SK-N-SH treated with all-trans-retinoic acid at 6 μM for 48 hours (cell line): ENCODE results near the gene ASAP2.

Source experiments
- ATAC-seq: fragments of 200-7000 bp; cut with Tn5 transposase; 3 replicates; pipeline ENCODE4 v1.9.1; 2020; ENCODE audit warnings: mild to moderate bottlenecking, moderate library complexity
- ARNTL ChIP-seq: fragments of 450-650 bp; formaldehyde crosslinking; IDR thresholded peaks from 2 replicates; pipeline ENCODE4 v1.5.0; 2020; ENCODE audit warnings: low read depth, mild to moderate bottlenecking, moderate library complexity, borderline replicate concordance
- BACH2 ChIP-seq: fragments of 250-450 bp; sonication (Bioruptor Pico); IDR thresholded peaks from 2 replicates; pipeline ENCODE4 v1.9.0; 2021; ENCODE audit warnings: mild to moderate bottlenecking, borderline replicate concordance
- ESRRG ChIP-seq: fragments of 250-450 bp; sonication (Bioruptor Pico); IDR thresholded peaks from 2 replicates; pipeline ENCODE4 v1.6.1; 2021; ENCODE audit warnings: mild to moderate bottlenecking
- GLIS3 ChIP-seq: fragments of 250-450 bp; sonication (Bioruptor Pico); IDR thresholded peaks from 2 replicates; pipeline ENCODE4 v1.5.0; 2020; ENCODE audit warnings: mild to moderate bottlenecking, moderate library complexity
- ISL1 ChIP-seq: fragments of 250-450 bp; sonication (Bioruptor Pico); IDR thresholded peaks from 2 replicates; pipeline ENCODE4 v2.1.2; 2022; ENCODE audit warnings: mild to moderate bottlenecking, moderate library complexity
- PPARA ChIP-seq: fragments of 250-450 bp; sonication (Bioruptor Pico); IDR thresholded peaks from 2 replicates; pipeline ENCODE4 v1.5.0; 2020; ENCODE audit warnings: mild to moderate bottlenecking, borderline replicate concordance
- RARB ChIP-seq: fragments of 250-450 bp; sonication (Bioruptor Pico); IDR thresholded peaks from 2 replicates; pipeline ENCODE4 v1.8.0; 2021; ENCODE audit warnings: mild to moderate bottlenecking, moderate library complexity
- SNAI2 ChIP-seq: fragments of 250-450 bp; sonication (Bioruptor Pico); IDR thresholded peaks from 2 replicates; pipeline ENCODE4 v1.5.0; 2020; ENCODE audit warnings: mild to moderate bottlenecking, moderate library complexity
- TCF4 ChIP-seq: fragments of 250-450 bp; sonication (Bioruptor Pico); IDR thresholded peaks from 2 replicates; pipeline ENCODE4 v1.8.0; 2021; ENCODE audit warnings: mild to moderate bottlenecking, moderate library complexity, borderline replicate concordance
- ZC3H10 ChIP-seq: fragments of 250-450 bp; sonication (Bioruptor Pico); IDR thresholded peaks from 2 replicates; pipeline ENCODE4 v1.5.1; 2021; ENCODE audit warnings: mild to moderate bottlenecking, moderate library complexity
- ZFP3 ChIP-seq: fragments of 250-450 bp; sonication (Bioruptor Pico); IDR thresholded peaks from 2 replicates; pipeline ENCODE4 v1.5.0; 2020; ENCODE audit warnings: mild to moderate bottlenecking, moderate library complexity
- ZFP30 ChIP-seq: fragments of 450-650 bp; formaldehyde crosslinking; IDR thresholded peaks from 2 replicates; pipeline ENCODE4 v1.5.0; 2022; ENCODE audit warnings: mild to moderate bottlenecking, moderate library complexity
- ZNF565 ChIP-seq: fragments of 450-650 bp; formaldehyde crosslinking; conservative IDR thresholded peaks from 2 replicates; pipeline ENCODE4 v1.5.0; 2020; ENCODE audit warnings: low read depth, mild to moderate bottlenecking, moderate library complexity
- ZNF70 ChIP-seq: fragments of 450-650 bp; formaldehyde crosslinking; IDR thresholded peaks from 2 replicates; pipeline ENCODE4 v1.5.0; 2020; ENCODE audit warnings: mild to moderate bottlenecking, moderate library complexity
- ZNF8 ChIP-seq: fragments of 450-650 bp; formaldehyde crosslinking; IDR thresholded peaks from 2 replicates; pipeline ENCODE4 v1.5.0; 2020; ENCODE audit warnings: mild to moderate bottlenecking, moderate library complexity
- TF ChIP-seq, protein P1 (sequence below): fragments of 250-450 bp; sonication (Bioruptor Pico); IDR thresholded peaks from 2 replicates; pipeline ENCODE4 v1.5.1; 2021; ENCODE audit warnings: mild to moderate bottlenecking, moderate library complexity
- TF ChIP-seq, protein P2 (sequence below): fragments of 250-450 bp; sonication (Bioruptor Pico); IDR thresholded peaks from 2 replicates; pipeline ENCODE4 v1.5.0; 2020; ENCODE audit warnings: mild to moderate bottlenecking, moderate library complexity
- TF ChIP-seq, protein P3 (sequence below): fragments of 250-450 bp; sonication (Bioruptor Pico); IDR thresholded peaks from 2 replicates; pipeline ENCODE4 v1.8.0; 2020; ENCODE audit warnings: mild to moderate bottlenecking, moderate library complexity, borderline replicate concordance
- TF ChIP-seq, protein P4 (sequence below): fragments of 250-450 bp; sonication (Bioruptor Pico); IDR thresholded peaks from 2 replicates; pipeline ENCODE4 v1.8.0; 2021; ENCODE audit warnings: low read depth, mild to moderate bottlenecking, moderate library complexity, borderline replicate concordance
- TF ChIP-seq, protein P5 (sequence below): fragments of 250-450 bp; sonication (Bioruptor Pico); IDR thresholded peaks from 2 replicates; pipeline ENCODE4 v1.5.1; 2020; ENCODE audit warnings: low read depth, mild to moderate bottlenecking, moderate library complexity

Gene ASAP2

DNA sequence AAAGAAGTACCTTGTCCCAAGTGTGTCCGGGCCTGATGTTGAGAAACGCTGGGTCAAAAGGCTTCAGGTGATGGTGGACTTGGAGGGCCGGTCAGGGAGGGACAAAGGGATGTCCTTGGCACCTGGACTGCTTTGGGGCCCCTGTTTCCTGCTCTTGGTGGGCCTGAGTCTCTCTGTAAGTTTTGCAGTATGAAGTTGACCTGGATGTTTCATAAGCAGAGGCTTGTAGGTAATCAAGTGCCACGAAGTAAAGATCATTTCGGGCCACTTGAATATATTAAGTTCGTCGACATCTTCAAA, 29.4 kb downstream of the ASAP2 start:
- ATAC-seq, result no peak
- TF ChIP-seq ZNF70 (CRISPR knock-in tag) (no peak), GLIS3 (CRISPR knock-in tag) (no peak), ZFP30 (CRISPR knock-in tag) (no peak), TCF4 (no peak)

DNA sequence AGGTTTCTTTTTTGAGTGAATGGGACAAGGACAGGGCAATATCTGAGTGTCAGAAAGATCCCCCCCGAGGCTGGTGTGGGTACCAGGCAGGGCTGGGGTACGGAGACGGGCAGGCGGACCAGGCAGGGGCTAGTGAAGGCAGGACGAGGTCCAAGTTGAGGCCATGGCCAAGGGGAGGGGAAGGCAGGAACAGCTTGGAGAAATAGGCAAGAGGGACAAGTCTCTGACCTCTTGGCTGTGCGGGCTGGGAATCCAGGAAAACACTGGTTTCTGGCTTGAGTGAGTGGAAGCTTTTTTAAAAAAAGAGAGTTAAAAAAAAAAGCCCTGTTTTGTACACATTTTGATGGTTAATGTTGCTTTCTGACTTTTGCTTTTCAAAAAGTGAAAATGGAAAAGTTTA, 30.3 kb downstream of the ASAP2 start:
- no peak for TF ChIP-seq BACH2 (CRISPR knock-in tag)
- no peak for TF ChIP-seq PPARA
- no peak for TF ChIP-seq ZFP30 (CRISPR knock-in tag)
- no peak for TF ChIP-seq ZFP3 (CRISPR knock-in tag)
- no peak for TF ChIP-seq ZC3H10 (CRISPR knock-in tag)
- TF ChIP-seq, protein P1, sequence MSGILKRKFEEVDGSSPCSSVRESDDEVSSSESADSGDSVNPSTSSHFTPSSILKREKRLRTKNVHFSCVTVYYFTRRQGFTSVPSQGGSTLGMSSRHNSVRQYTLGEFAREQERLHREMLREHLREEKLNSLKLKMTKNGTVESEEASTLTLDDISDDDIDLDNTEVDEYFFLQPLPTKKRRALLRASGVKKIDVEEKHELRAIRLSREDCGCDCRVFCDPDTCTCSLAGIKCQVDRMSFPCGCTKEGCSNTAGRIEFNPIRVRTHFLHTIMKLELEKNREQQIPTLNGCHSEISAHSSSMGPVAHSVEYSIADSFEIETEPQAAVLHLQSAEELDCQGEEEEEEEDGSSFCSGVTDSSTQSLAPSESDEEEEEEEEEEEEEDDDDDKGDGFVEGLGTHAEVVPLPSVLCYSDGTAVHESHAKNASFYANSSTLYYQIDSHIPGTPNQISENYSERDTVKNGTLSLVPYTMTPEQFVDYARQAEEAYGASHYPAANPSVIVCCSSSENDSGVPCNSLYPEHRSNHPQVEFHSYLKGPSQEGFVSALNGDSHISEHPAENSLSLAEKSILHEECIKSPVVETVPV, result no peak
- TF ChIP-seq ESRRG, result no peak
- no peak for TF ChIP-seq ARNTL (CRISPR knock-in tag)
- no peak for TF ChIP-seq ZNF8
- no peak for TF ChIP-seq RARB (CRISPR knock-in tag)
- no peak for ATAC-seq

DNA sequence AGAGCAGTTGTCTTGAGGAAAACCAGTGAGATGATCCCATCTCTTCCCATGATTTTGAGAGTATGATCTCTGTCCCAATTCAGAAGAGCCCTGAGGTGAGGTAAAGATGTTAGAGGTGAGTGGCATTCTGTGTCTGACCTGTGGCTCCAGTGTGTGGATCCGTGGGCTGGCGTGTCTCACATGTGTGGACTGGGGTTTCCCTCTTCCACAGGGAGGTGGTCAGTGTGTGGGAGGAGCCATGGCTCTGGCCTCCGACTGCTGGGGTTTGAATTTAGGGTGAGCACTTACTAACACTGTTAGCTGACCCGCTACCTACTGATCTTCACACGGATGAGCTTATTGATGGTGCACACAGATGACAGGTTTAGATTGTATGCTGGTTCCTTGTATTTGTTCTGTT, 31.2 kb downstream of the ASAP2 start:
- ATAC-seq, result no peak

More for the DNA sequence above, 31.2 kb downstream of the ASAP2 start:
- TF ChIP-seq ARNTL (CRISPR knock-in tag), result no peak
- no peak for TF ChIP-seq ZNF70 (CRISPR knock-in tag)
- TF ChIP-seq, protein P1, result no peak
- TF ChIP-seq, protein P2, sequence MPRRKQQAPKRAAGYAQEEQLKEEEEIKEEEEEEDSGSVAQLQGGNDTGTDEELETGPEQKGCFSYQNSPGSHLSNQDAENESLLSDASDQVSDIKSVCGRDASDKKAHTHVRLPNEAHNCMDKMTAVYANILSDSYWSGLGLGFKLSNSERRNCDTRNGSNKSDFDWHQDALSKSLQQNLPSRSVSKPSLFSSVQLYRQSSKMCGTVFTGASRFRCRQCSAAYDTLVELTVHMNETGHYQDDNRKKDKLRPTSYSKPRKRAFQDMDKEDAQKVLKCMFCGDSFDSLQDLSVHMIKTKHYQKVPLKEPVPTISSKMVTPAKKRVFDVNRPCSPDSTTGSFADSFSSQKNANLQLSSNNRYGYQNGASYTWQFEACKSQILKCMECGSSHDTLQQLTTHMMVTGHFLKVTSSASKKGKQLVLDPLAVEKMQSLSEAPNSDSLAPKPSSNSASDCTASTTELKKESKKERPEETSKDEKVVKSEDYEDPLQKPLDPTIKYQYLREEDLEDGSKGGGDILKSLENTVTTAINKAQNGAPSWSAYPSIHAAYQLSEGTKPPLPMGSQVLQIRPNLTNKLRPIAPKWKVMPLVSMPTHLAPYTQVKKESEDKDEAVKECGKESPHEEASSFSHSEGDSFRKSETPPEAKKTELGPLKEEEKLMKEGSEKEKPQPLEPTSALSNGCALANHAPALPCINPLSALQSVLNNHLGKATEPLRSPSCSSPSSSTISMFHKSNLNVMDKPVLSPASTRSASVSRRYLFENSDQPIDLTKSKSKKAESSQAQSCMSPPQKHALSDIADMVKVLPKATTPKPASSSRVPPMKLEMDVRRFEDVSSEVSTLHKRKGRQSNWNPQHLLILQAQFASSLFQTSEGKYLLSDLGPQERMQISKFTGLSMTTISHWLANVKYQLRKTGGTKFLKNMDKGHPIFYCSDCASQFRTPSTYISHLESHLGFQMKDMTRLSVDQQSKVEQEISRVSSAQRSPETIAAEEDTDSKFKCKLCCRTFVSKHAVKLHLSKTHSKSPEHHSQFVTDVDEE (CRISPR knock-in tag), result no peak
- no peak for TF ChIP-seq RARB (CRISPR knock-in tag)
- TF ChIP-seq, protein P3, sequence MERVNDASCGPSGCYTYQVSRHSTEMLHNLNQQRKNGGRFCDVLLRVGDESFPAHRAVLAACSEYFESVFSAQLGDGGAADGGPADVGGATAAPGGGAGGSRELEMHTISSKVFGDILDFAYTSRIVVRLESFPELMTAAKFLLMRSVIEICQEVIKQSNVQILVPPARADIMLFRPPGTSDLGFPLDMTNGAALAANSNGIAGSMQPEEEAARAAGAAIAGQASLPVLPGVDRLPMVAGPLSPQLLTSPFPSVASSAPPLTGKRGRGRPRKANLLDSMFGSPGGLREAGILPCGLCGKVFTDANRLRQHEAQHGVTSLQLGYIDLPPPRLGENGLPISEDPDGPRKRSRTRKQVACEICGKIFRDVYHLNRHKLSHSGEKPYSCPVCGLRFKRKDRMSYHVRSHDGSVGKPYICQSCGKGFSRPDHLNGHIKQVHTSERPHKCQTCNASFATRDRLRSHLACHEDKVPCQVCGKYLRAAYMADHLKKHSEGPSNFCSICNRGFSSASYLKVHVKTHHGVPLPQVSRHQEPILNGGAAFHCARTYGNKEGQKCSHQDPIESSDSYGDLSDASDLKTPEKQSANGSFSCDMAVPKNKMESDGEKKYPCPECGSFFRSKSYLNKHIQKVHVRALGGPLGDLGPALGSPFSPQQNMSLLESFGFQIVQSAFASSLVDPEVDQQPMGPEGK (CRISPR knock-in tag), result no peak
- TF ChIP-seq ZNF565 (CRISPR knock-in tag), result no peak
- TF ChIP-seq, protein P4, sequence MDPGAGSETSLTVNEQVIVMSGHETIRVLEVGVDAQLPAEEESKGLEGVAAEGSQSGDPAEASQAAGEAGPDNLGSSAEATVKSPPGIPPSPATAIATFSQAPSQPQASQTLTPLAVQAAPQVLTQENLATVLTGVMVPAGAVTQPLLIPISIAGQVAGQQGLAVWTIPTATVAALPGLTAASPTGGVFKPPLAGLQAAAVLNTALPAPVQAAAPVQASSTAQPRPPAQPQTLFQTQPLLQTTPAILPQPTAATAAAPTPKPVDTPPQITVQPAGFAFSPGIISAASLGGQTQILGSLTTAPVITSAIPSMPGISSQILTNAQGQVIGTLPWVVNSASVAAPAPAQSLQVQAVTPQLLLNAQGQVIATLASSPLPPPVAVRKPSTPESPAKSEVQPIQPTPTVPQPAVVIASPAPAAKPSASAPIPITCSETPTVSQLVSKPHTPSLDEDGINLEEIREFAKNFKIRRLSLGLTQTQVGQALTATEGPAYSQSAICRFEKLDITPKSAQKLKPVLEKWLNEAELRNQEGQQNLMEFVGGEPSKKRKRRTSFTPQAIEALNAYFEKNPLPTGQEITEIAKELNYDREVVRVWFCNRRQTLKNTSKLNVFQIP, result no peak
- no peak for TF ChIP-seq ESRRG
- no peak for TF ChIP-seq GLIS3 (CRISPR knock-in tag)
- TF ChIP-seq ZNF8, result no peak
- TF ChIP-seq ZFP30 (CRISPR knock-in tag), result no peak
- TF ChIP-seq, protein P5, sequence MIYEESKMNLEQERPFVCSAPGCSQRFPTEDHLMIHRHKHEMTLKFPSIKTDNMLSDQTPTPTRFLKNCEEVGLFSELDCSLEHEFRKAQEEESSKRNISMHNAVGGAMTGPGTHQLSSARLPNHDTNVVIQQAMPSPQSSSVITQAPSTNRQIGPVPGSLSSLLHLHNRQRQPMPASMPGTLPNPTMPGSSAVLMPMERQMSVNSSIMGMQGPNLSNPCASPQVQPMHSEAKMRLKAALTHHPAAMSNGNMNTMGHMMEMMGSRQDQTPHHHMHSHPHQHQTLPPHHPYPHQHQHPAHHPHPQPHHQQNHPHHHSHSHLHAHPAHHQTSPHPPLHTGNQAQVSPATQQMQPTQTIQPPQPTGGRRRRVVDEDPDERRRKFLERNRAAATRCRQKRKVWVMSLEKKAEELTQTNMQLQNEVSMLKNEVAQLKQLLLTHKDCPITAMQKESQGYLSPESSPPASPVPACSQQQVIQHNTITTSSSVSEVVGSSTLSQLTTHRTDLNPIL (CRISPR knock-in tag), result no peak
- no peak for TF ChIP-seq ISL1 (CRISPR knock-in tag)
- no peak for TF ChIP-seq PPARA
- TF ChIP-seq TCF4, result no peak
- no peak for TF ChIP-seq ZFP3 (CRISPR knock-in tag)
- no peak for TF ChIP-seq BACH2 (CRISPR knock-in tag)
- TF ChIP-seq SNAI2 (CRISPR knock-in tag), result no peak
